ENCODE results near the gene ADARB1. TPM values are rescaled to one million over a fixed set of nuclear protein-coding genes. Genes with fewer than 3 reads are reported as not detected.

Gene ADARB1
- total RNA-seq, 1 experiment from 2014 or later, result 14.6 TPM

DNA sequence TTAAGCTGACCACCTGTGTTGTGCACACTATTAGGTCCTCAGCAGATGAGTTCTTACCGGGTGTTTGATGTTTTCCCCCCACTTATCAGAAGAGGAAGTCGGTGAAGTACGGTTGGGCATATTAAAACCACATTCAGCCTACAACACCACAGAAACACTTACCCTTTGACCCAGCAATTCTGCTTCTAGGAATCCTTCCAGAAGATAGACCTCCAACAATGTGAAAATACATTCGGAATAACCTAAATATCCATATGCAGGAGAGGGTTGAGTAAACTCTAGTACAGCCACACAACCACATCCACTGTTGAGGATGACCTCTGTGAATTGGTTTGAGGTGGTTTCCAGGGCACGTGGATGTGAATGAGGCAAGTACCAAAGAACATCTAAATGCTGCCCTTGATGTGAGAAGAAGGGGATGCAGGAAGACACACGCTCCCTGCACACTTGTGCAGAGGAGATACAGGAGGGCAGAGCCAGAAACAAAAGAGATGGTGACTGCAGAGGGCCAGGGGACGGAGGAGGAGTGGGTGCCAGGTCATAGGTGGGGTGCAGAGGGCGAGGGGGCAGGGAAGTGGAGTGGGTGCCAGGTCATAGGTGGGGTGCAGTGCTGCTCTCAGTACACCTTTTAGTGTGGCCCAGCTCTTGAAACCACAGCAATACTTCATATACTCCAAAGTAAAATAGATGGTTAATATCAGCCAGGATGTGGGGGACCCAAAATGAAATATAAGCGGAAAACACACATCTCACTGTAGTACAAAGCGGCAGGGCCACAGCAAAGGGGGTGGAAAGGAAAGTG, 12.8 kb downstream of the ADARB1 start:
- CTCF ChIA-PET, result interaction anchor here (2.1 kb wide), 1 partner anchor 41 kb away, joined by 5 read pairs; no protein-coding TSS in a partner anchor
- H3K27me3 Mint-ChIP-seq (ENCODE audit: low read depth), result no peaks in the 10 kb centered on the region
- ATAC-seq (no peak), DNase-seq (ENCODE audit: low spot score) (no peak)
- no peaks in the 10 kb centered on the region for H3K36me3 Mint-ChIP-seq
- no peaks in the 10 kb centered on the region for H3K9me3 Mint-ChIP-seq
- H3K4me1 Mint-ChIP-seq, result peaks cover 4% of the 10 kb centered on the region
- H3K27ac Mint-ChIP-seq, result no peak overlapping the region
- POLR2A ChIA-PET, result no interaction called here
- no peak overlapping the region for H3K4me3 Mint-ChIP-seq
- no peak for TF ChIP-seq ZNF423 (CRISPR knock-in tag; IDR thresholded peaks at IDR 0.05)
- TF ChIP-seq, protein P1, sequence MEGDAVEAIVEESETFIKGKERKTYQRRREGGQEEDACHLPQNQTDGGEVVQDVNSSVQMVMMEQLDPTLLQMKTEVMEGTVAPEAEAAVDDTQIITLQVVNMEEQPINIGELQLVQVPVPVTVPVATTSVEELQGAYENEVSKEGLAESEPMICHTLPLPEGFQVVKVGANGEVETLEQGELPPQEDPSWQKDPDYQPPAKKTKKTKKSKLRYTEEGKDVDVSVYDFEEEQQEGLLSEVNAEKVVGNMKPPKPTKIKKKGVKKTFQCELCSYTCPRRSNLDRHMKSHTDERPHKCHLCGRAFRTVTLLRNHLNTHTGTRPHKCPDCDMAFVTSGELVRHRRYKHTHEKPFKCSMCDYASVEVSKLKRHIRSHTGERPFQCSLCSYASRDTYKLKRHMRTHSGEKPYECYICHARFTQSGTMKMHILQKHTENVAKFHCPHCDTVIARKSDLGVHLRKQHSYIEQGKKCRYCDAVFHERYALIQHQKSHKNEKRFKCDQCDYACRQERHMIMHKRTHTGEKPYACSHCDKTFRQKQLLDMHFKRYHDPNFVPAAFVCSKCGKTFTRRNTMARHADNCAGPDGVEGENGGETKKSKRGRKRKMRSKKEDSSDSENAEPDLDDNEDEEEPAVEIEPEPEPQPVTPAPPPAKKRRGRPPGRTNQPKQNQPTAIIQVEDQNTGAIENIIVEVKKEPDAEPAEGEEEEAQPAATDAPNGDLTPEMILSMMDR (IDR thresholded peaks at IDR 0.05), result no peak
- TF ChIP-seq NR1H2 (CRISPR knock-in tag; IDR thresholded peaks at IDR 0.05), result no peak
- no peak for TF ChIP-seq RORB (CRISPR knock-in tag; IDR thresholded peaks at IDR 0.05)
- no peak for TF ChIP-seq STAT6 (CRISPR knock-in tag; conservative IDR thresholded peaks at IDR 0.05; ENCODE audit: low read depth)
- TF ChIP-seq ATF2 (CRISPR knock-in tag; IDR thresholded peaks at IDR 0.05; ENCODE audit: borderline replicate concordance, low read depth), result no peak
- TF ChIP-seq, protein P2, sequence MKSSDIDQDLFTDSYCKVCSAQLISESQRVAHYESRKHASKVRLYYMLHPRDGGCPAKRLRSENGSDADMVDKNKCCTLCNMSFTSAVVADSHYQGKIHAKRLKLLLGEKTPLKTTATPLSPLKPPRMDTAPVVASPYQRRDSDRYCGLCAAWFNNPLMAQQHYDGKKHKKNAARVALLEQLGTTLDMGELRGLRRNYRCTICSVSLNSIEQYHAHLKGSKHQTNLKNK (CRISPR knock-in tag; IDR thresholded peaks at IDR 0.05), result no peak
- TF ChIP-seq NFATC4 (CRISPR knock-in tag; IDR thresholded peaks at IDR 0.05), result no peak
- TF ChIP-seq, protein P3, sequence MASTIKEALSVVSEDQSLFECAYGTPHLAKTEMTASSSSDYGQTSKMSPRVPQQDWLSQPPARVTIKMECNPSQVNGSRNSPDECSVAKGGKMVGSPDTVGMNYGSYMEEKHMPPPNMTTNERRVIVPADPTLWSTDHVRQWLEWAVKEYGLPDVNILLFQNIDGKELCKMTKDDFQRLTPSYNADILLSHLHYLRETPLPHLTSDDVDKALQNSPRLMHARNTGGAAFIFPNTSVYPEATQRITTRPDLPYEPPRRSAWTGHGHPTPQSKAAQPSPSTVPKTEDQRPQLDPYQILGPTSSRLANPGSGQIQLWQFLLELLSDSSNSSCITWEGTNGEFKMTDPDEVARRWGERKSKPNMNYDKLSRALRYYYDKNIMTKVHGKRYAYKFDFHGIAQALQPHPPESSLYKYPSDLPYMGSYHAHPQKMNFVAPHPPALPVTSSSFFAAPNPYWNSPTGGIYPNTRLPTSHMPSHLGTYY (CRISPR knock-in tag; IDR thresholded peaks at IDR 0.05), result no peak
- no peak for TF ChIP-seq ZNF317 (CRISPR knock-in tag; IDR thresholded peaks at IDR 0.05; ENCODE audit: borderline replicate concordance, low read depth)
- no peak for TF ChIP-seq MYBL2 (CRISPR knock-in tag; IDR thresholded peaks at IDR 0.05)
- TF ChIP-seq CREM (CRISPR knock-in tag; IDR thresholded peaks at IDR 0.05), result no peak
- TF ChIP-seq NR3C1 (CRISPR knock-in tag; conservative IDR thresholded peaks at IDR 0.05; ENCODE audit: low read depth), result no peak

DNA sequence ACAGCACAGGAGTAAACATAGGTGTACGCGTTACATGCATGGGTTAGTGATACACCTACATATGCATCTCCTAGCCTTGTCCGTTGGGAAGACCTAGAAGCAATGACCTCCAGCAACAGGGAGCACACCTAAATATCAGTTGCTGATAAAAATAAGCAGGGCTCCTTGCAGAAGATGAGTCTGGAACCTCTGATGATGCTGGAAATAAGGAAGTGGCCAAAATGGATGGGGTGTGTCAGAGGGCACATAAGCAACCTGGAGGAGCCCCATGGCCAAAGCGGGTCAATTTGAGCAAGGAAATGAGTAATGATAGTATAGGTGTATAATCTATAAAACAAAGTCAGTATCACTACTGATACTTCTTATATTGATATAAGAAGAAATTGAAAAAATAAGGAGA, 13.7 kb downstream of the ADARB1 start:
- Mint-ChIP-seq H3K4me3 (no peak overlapping the region), H3K9me3 (no peaks in the 10 kb centered on the region), H3K27ac (no peak overlapping the region), H3K36me3 (no peaks in the 10 kb centered on the region), H3K4me1 (peaks cover 4% of the 10 kb centered on the region), H3K27me3 (ENCODE audit: low read depth) (no peaks in the 10 kb centered on the region)
- ChIA-PET POLR2A (no interaction called here), CTCF (interaction anchor here (0.7 kb wide), 1 partner anchor 138 kb away, joined by 4 read pairs; no protein-coding TSS in a partner anchor)
- ATAC-seq, result no peak
- no peak for DNase-seq (ENCODE audit: low spot score)
- TF ChIP-seq MAX (CRISPR knock-in tag; IDR thresholded peaks at IDR 0.05) (no peak), NFE2L1 (CRISPR knock-in tag; IDR thresholded peaks at IDR 0.05) (no peak), TEAD4 (CRISPR knock-in tag; IDR thresholded peaks at IDR 0.05) (no peak), ARID4B (CRISPR knock-in tag; IDR thresholded peaks at IDR 0.05; ENCODE audit: borderline replicate concordance) (no peak), TEAD1 (CRISPR knock-in tag; IDR thresholded peaks at IDR 0.05) (no peak)
- TF ChIP-seq, protein P4, sequence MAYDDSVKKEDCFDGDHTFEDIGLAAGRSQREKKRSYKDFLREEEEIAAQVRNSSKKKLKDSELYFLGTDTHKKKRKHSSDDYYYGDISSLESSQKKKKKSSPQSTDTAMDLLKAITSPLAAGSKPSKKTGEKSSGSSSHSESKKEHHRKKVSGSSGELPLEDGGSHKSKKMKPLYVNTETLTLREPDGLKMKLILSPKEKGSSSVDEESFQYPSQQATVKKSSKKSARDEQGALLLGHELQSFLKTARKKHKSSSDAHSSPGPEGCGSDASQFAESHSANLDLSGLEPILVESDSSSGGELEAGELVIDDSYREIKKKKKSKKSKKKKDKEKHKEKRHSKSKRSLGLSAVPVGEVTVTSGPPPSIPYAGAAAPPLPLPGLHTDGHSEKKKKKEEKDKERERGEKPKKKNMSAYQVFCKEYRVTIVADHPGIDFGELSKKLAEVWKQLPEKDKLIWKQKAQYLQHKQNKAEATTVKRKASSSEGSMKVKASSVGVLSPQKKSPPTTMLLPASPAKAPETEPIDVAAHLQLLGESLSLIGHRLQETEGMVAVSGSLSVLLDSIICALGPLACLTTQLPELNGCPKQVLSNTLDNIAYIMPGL (CRISPR knock-in tag; IDR thresholded peaks at IDR 0.05), result no peak

Data from WTC11 (cell line).